ENCODE measurements around the gene OSM.
A peak's percentile ranks its signal among the peaks of the same experiment; 100 is the strongest.

OSM gene

GRCh38 chr22:30261134-30261533 is 5.5 kb downstream of the OSM start:
- no peak for DNase-seq

DNA sequence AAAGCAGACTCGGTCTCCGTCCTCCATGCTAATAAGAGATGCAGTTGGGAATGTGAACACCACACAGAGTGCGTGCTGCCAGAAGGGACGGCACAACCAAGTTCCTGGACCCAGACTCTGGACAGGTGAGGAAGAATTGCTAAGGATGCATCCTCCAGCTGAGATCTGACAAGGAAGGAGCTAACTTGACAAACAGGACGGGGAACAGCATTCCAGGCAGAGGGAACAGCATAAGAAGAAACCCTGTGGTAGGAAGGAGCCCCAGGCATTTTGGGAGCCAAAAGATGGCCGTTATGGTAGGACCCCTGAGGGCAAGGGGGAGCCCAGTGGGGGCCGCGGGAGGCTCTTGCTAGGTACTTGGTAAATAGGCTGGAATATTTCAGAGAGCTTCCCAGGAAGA is 6.0 kb downstream of the OSM start:
- DNase-seq = no peak

- no peak for DNase-seq
These were observed 6.4 kb downstream of the OSM start for GRCh38 chr22:30260276-30260675.

GRCh38 chr22:30254314-30254713 is 12.3 kb downstream of the OSM start:
- DNase-seq = no peak

GRCh38 chr22:30253205-30253852 is 13.3 kb downstream of the OSM start:
- DNase-seq = no peak

DNA sequence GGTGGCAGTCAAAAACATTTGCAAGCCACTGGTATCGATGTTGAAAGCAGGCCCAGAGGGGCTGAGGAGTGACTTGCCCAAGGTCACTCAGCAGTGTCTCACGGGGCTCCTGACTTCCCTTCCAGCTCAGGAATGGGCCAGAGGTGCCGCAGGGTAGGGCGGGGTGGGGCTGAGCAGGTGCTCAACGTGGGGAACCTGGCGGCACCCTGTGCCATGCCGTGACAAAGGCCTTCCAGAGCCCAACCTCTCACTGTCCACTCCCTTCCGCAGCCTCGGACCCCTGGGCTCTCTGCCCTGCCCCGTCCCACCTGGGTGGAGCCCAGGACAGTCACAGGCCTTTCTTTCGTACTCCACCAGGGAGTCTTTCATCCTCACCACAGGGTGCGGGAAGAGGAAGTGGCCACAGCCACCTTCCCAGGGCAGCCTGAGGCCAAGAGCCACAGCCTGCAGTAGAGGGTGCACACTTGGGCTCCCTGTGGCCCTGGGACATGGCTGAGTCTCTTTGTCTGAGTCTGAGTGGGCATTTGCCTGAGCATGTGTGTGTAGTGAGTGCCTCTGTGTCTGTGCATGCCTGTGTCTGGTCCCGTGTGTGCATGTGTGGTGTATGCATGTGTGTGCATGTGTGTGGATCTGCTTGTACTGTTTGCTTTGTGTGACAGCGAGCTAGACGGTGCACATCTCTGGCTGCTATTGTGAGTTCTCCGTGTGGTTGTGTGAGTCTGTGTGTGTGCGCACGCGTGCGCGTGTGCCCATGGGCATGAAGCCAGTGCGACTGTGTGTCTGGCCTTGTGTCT is 14.0 kb downstream of the OSM start:
- no peak for DNase-seq

GRCh38 chr22:30251711-30252110 is 14.9 kb downstream of the OSM start:
- DNase-seq = no peak

DNA sequence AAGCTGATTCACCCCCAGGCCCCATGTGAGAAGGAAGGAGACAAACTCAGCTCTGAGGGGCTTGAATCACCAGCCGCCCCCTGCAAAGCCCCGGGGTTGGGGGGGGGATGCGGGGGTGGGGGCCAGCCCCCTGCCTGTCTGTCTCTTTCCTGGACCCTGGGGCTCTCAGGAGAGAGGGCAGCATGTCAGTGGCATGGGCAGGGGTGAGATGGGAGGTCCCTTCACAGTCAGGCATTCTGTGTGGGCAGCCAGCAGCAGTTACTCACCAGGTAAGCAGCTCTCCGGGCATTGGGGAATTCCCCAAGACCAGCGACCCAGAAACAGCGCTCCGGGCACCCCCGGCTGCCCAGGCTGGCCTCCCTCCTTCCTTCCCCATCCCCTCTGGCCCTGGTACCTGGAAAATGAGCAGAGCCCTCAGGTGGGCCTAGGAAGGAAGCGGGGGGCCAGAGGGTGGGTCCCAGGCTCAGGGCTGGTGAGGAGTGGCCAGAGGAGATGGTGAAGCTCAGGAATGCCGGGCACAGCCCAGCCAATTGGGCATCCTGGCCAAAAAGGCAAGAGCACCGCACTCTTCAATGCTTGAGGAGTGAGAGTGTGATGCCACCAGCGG is 15.9 kb downstream of the OSM start:
- no peak for DNase-seq

DNA sequence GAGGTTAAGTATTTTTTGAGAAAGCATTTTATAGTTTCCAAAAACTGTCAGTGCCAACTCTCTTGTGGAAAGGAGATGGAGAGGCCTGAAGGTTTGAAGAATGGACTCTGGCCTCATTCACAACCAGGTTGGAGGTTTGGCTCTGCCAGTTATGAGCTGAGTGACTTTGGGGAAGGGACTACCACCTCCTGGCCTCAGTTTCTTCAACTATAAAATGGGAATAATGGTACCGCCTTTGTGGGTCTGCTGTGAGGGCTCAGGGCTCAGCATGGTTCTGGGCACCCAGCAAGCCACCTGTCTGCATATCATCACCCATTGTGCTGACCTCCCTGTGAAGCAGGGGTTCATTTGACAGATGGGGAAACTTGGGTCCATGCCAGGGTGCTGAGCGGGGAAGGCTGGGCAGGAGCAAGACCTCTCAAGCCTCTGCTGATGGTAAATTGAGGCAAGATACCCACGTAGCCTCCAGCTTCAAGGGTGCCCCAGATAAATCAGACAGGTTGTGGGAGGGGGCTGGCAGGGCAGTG is 16.5 kb downstream of the OSM start:
- no peak for DNase-seq

DNA sequence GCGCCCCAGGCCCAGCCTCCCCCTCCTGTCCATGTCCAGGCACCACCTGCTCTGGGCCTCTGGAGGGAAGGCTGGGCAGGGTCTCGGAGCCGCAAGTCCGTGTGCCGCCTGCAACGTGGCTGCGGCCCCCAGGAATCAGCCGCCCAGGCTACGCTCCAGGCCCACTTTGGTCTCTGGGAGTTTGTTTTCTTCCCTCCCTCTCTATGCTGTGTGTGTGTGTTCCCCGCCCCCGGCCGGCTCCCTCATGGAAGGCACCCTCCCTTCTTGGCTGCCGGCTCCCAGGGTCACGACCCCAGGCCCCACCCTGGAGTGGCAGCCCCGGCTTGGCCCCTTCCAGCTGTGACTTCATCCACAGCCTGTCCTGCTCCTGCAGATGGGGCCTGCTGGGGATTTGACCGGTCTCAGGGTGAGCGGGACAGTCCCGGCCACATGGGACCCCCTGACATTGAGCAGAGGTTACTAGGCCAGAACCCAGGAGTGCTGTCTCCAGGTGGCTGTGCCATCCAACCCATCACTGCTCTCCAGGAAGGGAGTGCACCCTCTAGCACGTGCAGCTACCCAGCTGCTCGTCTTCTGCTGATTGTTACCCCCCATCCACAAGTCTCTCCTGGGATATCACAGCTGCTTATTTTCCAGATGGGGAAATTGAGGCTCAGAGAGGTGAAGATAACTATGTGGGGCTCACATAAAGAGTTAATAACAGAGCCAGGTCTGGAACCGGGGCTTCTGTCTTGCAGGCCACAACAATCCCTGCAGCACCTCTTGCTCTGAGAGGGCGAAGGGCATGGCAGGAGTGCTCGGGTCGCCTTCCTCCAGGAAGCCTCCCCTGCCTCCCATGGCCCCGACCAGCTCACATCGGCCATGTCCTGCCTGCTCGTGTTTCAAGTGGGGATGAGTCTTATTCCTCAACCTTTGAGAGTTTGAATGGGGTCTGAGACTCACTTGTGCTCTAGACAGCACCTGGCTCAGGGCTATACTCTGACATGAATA is 17.3 kb downstream of the OSM start:
- no peak for DNase-seq

DNA sequence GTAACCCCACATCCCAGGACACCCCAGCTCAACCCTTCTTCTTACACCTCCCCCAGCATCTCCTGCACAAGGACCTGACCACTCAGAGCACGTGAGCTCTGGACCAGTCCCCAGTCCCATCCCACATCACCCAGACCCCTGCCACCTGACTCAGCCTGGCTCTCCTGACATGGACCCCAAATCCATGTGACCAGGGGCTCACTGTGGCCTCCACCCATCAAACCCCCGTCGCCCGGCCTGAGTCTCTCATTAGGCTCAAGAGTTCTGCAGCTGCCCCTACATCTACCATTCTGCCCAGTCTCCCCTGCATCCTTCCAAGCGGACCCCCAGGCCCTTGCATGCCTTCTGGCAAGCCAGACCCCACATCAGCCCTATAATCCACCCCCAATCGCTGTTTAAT is 18.2 kb downstream of the OSM start:
- no peak for DNase-seq

GRCh38 chr22:30247974-30248373 is 18.7 kb downstream of the OSM start:
- no peak for DNase-seq

DNA sequence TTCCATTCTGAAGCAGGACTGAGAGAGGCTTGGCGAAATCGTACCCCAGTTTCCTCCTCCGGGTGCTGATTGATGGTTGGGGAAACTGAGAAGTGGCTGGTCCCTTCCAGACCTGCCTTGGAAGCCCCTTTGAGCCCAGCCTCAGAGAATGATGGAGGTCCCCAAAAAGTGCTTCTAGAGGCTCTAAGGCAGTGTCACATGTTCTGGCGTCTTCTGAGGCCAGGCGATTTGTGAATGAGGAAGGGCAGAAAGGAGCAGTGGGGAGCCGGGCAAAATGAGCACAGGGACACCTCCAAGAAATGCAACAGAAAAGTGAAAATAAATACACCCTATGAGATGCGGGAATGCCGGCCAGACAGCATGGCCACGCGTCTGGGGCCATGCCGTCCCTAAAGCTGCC is 19.1 kb downstream of the OSM start:
- DNase-seq = no peak

GRCh38 chr22:30246814-30247376 is 19.8 kb downstream of the OSM start:
- no peak for DNase-seq

DNA sequence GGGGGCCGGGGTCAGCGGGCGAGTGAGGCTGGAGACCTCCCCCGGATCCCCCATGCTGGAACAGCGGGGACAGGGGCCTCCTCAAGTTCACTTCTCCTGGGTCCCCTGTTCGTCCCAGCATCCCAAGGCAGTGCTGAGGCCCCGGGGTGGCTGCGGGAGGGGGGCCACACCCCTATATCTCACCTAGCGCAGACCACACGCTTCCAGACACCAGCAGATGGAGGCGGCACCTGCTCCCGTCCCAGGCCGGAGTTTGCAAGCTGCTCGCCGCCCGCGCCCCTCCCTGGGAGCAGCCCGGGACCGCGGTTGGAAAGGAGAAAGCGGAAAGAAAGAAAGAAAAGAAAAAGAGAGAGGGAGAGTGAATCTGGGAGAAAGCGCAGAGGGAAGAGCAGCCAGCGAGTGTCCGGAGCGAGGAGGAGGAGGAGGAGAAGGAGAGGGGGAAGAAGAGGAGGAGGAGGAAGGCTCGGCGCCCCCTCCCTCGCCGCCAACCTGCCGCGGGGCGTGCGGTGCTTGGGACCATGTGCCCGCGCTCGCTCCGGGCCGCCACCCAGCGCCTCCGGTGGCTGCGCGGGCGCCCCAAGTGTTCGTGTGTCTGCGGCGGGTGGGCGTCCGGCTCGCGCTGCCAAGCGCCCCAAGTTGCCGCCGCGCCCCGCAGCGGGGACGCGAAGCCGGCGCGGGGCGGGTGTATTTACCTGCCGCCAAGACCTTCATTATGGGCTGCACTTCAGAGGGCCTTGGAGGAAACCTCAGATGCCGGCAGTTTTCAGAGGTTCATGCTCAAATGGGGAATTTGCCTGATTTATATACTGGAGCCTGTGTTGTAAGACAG is 20.5 kb downstream of the OSM start, which contains the start of gene LIF:
TSS of gene LIF (minus strand) at position 775 of the 829 bp plus-strand sequence. CDS start at position 711, 64 bp downstream.
- DNase-seq = peak in 1 of 2 experiments; percentile 52

DNA sequence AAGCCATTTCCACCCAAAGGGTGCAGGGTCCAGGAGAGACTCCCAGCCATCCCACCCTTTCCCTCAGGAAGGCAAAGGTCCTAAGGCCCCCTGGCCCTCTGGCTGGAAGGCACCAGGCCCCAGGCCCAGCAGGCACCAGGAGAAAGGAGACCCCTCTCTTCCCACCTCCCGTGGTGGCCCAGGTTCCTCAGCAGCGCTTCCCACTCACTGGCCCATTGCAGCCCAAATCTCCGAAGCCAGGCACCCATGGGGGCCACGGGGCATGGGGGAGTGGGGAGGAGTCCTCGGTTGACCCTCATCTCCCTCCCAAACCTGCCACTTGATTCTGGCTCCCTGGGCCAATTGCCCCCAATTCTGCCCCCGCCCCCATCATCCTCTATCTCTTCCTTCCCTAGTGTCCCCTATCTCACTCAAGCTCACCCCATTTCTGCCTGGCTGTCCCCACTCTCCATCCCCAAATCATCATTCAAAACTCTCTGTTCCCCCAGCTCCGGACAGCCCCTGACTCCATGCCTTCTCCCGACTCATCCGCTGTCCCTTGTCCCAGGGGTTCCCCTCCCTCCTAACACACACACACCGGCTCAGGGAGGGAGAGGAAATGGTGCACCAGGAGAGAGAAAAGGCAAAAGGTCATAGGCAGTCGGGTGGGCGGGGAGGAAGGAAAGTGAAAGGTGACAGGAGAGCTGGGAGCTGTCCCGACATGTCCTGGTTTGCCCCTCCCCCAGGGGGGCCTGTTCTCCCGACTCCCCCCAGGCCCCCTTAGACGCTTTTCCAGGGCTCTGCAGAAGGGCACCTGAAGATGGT is 21.3 kb downstream of the OSM start:
- no peak for DNase-seq

DNA sequence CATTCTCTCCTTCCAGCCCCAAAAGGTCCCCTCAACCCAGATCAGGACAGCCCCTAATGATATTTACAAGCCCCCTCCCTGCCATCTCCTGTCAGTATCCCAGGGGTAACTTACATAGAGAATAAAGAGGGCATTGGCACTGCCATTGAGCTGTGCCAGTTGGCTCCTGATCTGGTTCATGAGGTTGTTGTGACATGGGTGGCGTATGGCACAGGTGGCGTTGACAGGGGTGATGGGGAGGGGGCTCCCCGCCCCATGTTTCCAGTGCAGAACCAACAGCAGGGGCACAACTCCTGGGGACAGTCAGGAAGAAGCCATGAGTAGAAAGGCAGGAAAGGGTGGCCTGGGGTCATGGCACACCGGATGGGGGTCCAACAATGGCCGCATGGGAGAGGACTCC is 22.0 kb downstream of the OSM start:
- DNase-seq = no peak

DNA sequence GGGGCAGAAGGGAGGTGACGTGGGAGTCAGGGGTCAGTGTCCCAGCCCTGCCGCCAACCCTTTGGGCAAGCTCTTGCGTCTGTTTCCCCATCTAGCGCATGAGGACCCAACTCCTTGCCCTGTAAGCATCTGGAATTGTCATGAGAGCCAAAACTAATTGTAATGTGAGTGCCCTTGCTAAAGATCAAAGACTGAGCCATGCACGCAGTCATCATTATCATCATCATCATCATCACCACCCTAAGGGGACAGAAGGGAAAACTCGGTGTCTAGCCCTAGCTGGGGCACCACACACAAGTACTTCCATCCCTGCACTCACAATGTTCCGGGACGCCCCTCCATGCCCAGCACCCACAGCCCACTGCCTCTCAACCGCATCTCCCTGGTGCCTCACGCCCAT is 22.6 kb downstream of the OSM start:
- DNase-seq = no peak

DNA sequence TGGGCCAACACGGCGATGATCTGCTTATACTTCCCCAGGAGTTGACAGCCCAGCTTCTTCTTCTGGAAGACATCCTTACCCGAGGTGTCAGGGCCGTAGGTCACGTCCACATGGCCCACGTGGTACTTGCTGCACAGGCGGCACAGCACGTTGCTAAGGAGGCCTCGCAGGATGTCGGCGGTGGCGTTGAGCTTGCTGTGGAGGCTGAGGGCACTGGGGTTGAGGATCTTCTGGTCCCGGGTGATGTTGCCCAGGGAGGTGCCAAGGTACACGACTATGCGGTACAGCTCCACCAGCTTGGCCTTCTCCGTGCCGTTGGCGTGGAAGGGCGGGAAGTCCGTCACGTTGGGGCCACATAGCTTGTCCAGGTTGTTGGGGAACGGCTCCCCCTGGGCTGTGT is 23.0 kb downstream of the OSM start:
- DNase-seq = no peak

GRCh38 chr22:30241576-30242371 is 24.9 kb downstream of the OSM start:
- DNase-seq = no peak

Measured in NCI-H526 (cell line).